DMS 273 (cell line): ENCODE data around the gene RIPPLY2.
"Not testable (repeated sequence)": the region's sequence is repeated elsewhere in the genome, so short reads cannot be mapped to it uniquely, and the experiment has no call there.

Experiments used
- DNase-seq: peaks from one replicate; lab custom pipeline; 2025; ENCODE audit not compliant: unreplicated experiment; lab: John Stamatoyannopoulos, UW

RIPPLY2 gene

GRCh38 chr6:83853178-83854000 lies at the start of gene RIPPLY2:
Gene RIPPLY2 (plus strand): TSS chr6:83853360. CDS start chr6:83853417, 57 bp downstream.
- peak; percentile 89 for DNase-seq

- DNase-seq = not testable (repeated sequence)
Observed at GRCh38 chr6:83803492-83803891, 49.7 kb upstream of the RIPPLY2 start.

GRCh38 chr6:83804886-83805285 lies 48.3 kb upstream of the RIPPLY2 start:
- peak; percentile 29 for DNase-seq

- peak; percentile 4 for DNase-seq
Observed at GRCh38 chr6:83808005-83808404, 45.2 kb upstream of the RIPPLY2 start.

GRCh38 chr6:83808926-83809325 lies 44.2 kb upstream of the RIPPLY2 start:
- DNase-seq = peak; percentile 41

- no peak for DNase-seq
Observed at GRCh38 chr6:83812595-83812994, 40.6 kb upstream of the RIPPLY2 start.

GRCh38 chr6:83815631-83816272 lies 37.4 kb upstream of the RIPPLY2 start:
- DNase-seq = no peak

- no peak for DNase-seq
Observed at GRCh38 chr6:83822629-83823169, 30.5 kb upstream of the RIPPLY2 start.

GRCh38 chr6:83824388-83824801 lies 28.8 kb upstream of the RIPPLY2 start:
- no peak for DNase-seq

- DNase-seq = no peak
Observed at GRCh38 chr6:83824831-83825230, 28.3 kb upstream of the RIPPLY2 start.

GRCh38 chr6:83827050-83827449 lies 26.1 kb upstream of the RIPPLY2 start:
- DNase-seq = no peak

- no peak for DNase-seq
Observed at GRCh38 chr6:83838727-83839126, 14.4 kb upstream of the RIPPLY2 start.

- DNase-seq = no peak
Observed at GRCh38 chr6:83844170-83844569, 9.0 kb upstream of the RIPPLY2 start.

- DNase-seq = no peak
Observed at GRCh38 chr6:83846291-83846690, 6.9 kb upstream of the RIPPLY2 start.

- DNase-seq = no peak
Observed at GRCh38 chr6:83847179-83847578, 6.0 kb upstream of the RIPPLY2 start.

GRCh38 chr6:83849127-83849526 lies 4.0 kb upstream of the RIPPLY2 start:
- DNase-seq = no peak

GRCh38 chr6:83849610-83850009 lies 3.5 kb upstream of the RIPPLY2 start:
- DNase-seq = no peak

- no peak for DNase-seq
Observed at GRCh38 chr6:83852528-83853177, 507 bp upstream of the RIPPLY2 start.

- peak; percentile 80 for DNase-seq
Observed at GRCh38 chr6:83854001-83854501, 891 bp downstream of the RIPPLY2 start.

GRCh38 chr6:83854766-83855165 lies 1.6 kb downstream of the RIPPLY2 start:
- DNase-seq = no peak
